HepG2 (cell line): ENCODE data around the gene KLF13. TPM values are rescaled to one million over a fixed set of nuclear protein-coding genes. Genes with fewer than 3 reads are reported as not detected.

Experiments used
- BCL6 ChIP-seq: IDR thresholded peaks from 2 replicates; pipeline ENCODE4 v1.6.1; 2016; ENCODE audit warnings: missing genetic modification reagents, missing compliant biosample characterization
- CBFB ChIP-seq: sonication (generic); formaldehyde crosslinking; IDR thresholded peaks from 2 replicates; pipeline ENCODE4 v1.4.0; 2020; ENCODE audit warnings: missing genetic modification reagents
- CEBPB ChIP-seq: IDR thresholded peaks from 2 replicates; pipeline ENCODE4 v1.6.1; 2011; ENCODE audit warnings: low read depth, low read length, improper control_type of control experiment, borderline replicate concordance
- HBP1 ChIP-seq: IDR thresholded peaks from 2 replicates; pipeline ENCODE4 v1.6.1; 2016; ENCODE audit warnings: low read depth, control low read depth
- HIC2 ChIP-seq: sonication (generic); formaldehyde crosslinking; IDR thresholded peaks from 2 replicates; pipeline ENCODE4 v1.9.0; 2022; ENCODE audit warnings: low read depth, missing genetic modification reagents
- KDM2A ChIP-seq: sonication (generic); formaldehyde crosslinking; IDR thresholded peaks from 2 replicates; pipeline ENCODE4 v1.4.0; 2020; ENCODE audit warnings: low read depth, missing genetic modification reagents, borderline replicate concordance
- KDM6A ChIP-seq: IDR thresholded peaks from 2 replicates; pipeline ENCODE4 v1.6.1; 2016; ENCODE audit warnings: low read depth
- MZF1 ChIP-seq: sonication (generic); formaldehyde crosslinking; IDR thresholded peaks from 2 replicates; pipeline ENCODE4 v1.8.1; 2023; ENCODE audit warnings: mild to moderate bottlenecking, missing genetic modification reagents, borderline replicate concordance
- TEAD3 ChIP-seq: optimal IDR thresholded peaks from 2 replicates; pipeline ENCODE3; 2016; ENCODE audit warnings: borderline replicate concordance
- THAP11 ChIP-seq: IDR thresholded peaks from 2 replicates; pipeline ENCODE4 v1.6.1; 2016; ENCODE audit warnings: missing biosample characterization, missing genetic modification reagents
- THYN1 ChIP-seq: sonication (generic); formaldehyde crosslinking; IDR thresholded peaks from 2 replicates; pipeline ENCODE4 v1.8.1; 2023; ENCODE audit warnings: low read depth, mild to moderate bottlenecking, moderate library complexity, missing genetic modification reagents, borderline replicate concordance
- ZBTB14 ChIP-seq: sonication (generic); formaldehyde crosslinking; IDR thresholded peaks from 2 replicates; pipeline ENCODE4 v1.4.0; 2020; ENCODE audit warnings: missing genetic modification reagents
- ZNF460 ChIP-seq: sonication (generic); formaldehyde crosslinking; IDR thresholded peaks from 2 replicates; pipeline ENCODE4 v1.5.1; 2020; ENCODE audit warnings: missing genetic modification reagents, mild to moderate bottlenecking, borderline replicate concordance
- ZNF558 ChIP-seq: sonication (generic); formaldehyde crosslinking; IDR thresholded peaks from 2 replicates; pipeline ENCODE4 v1.9.0; 2022; ENCODE audit warnings: mild to moderate bottlenecking, missing genetic modification reagents, borderline replicate concordance
- ZNF580 ChIP-seq: IDR thresholded peaks from 2 replicates; pipeline ENCODE4 v1.6.1; 2016; ENCODE audit warnings: low read depth, borderline replicate concordance
- ZNF687 ChIP-seq: sonication (generic); formaldehyde crosslinking; IDR thresholded peaks from 2 replicates; pipeline ENCODE4 v1.5.1; 2020; ENCODE audit warnings: mild to moderate bottlenecking, missing genetic modification reagents, moderate library complexity
- ZNF775 ChIP-seq: sonication (generic); formaldehyde crosslinking; IDR thresholded peaks from 2 replicates; pipeline ENCODE4 v1.4.0; 2020; ENCODE audit warnings: missing genetic modification reagents, mild to moderate bottlenecking, moderate library complexity, borderline replicate concordance
- polyA plus RNA-seq, 8 experiments: library from polyadenylated mRNA; depleted of rRNA in 3 of 8; stranded (reverse) in 7 of 8; unstranded in 1 of 8; fragments of >200 nt; fragmentation: Illumina TruSeq in 4 of 8; extraction: Trizol in 4 of 8; gene quantifications; 2 replicates each; pipeline versions ENCODE4 v1.2.1 to v1.2.3, GENCODE V29; 2011 to 2016; ENCODE audit warnings: low read depth in 4 of 8, missing spikeins in 1 of 8, mixed read lengths in 1 of 8; ENCODE audit not compliant: insufficient read depth in 1 of 8
- total RNA-seq, 5 experiments: library from RNA; depleted of rRNA; stranded (reverse); fragments of >200 nt; fragmentation: Illumina TruSeq; extraction: Trizol; gene quantifications; 2 replicates each; pipeline ENCODE4 v1.2.3, GENCODE V29; 2016; ENCODE audit warnings: low read depth in 1 of 5
- TF ChIP-seq, protein P1 (sequence below): sonication (generic); formaldehyde crosslinking; IDR thresholded peaks from 2 replicates; pipeline ENCODE4 v1.4.0; 2020; ENCODE audit warnings: missing genetic modification reagents, mild to moderate bottlenecking, borderline replicate concordance

Gene KLF13
- total and polyA plus RNA-seq, 2 of the 13 experiments (the other 11 are each of a cell fraction or from before 2014, with no cell fraction given) = 16.8 to 25.1 TPM

GRCh38 chr15:31327669-31328427 is 1.2 kb downstream of the KLF13 start (continued):
- TF ChIP-seq THYN1 (CRISPR knock-in tag) = no peak
- no peak for TF ChIP-seq CBFB (CRISPR knock-in tag)
- no peak for TF ChIP-seq ZNF775 (CRISPR knock-in tag)
- peak; percentile 84 for TF ChIP-seq ZBTB14 (CRISPR knock-in tag)
- no peak for TF ChIP-seq HBP1
- peak; percentile 1; the same call in 1 of the 2 replicates for TF ChIP-seq KDM2A (CRISPR knock-in tag)
- no peak for TF ChIP-seq MZF1 (CRISPR knock-in tag)
- peak; percentile 13; the same call in 1 of the 2 replicates for TF ChIP-seq THAP11 (CRISPR knock-in tag)
- no peak for TF ChIP-seq KDM6A (CRISPR knock-in tag)
- TF ChIP-seq CEBPB = no peak
- peak; percentile 41; the same call in 1 of the 2 replicates for TF ChIP-seq ZNF687 (CRISPR knock-in tag)
- TF ChIP-seq, protein P1, sequence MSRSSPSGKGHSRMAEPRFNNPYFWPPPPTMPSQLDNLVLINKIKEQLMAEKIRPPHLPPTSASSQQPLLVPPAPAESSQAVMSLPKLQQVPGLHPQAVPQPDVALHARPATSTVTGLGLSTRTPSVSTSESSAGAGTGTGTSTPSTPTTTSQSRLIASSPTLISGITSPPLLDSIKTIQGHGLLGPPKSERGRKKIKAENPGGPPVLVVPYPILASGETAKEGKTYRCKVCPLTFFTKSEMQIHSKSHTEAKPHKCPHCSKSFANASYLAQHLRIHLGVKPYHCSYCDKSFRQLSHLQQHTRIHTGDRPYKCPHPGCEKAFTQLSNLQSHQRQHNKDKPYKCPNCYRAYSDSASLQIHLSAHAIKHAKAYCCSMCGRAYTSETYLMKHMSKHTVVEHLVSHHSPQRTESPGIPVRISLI (CRISPR knock-in tag) = no peak
- TF ChIP-seq BCL6 (CRISPR knock-in tag) = 0 out of 2 replicates have a peak, but pooled peaks have one; percentile 8
- TF ChIP-seq TEAD3 (CRISPR knock-in tag) = no peak
- no peak for TF ChIP-seq ZNF460 (CRISPR knock-in tag)
- no peak for TF ChIP-seq ZNF580 (CRISPR knock-in tag)
- no peak for TF ChIP-seq HIC2 (CRISPR knock-in tag)
- TF ChIP-seq ZNF558 (CRISPR knock-in tag) = 0 out of 2 replicates have a peak, but pooled peaks have one; percentile 11
